Measurements from ENCODE around the gene NOVA2. TPM values are rescaled to one million over a fixed set of nuclear protein-coding genes. Genes with fewer than 3 reads are reported as not detected.

The NOVA2 gene
- total RNA-seq, 1 donor from 2014 or later: 10.7 TPM

DNA sequence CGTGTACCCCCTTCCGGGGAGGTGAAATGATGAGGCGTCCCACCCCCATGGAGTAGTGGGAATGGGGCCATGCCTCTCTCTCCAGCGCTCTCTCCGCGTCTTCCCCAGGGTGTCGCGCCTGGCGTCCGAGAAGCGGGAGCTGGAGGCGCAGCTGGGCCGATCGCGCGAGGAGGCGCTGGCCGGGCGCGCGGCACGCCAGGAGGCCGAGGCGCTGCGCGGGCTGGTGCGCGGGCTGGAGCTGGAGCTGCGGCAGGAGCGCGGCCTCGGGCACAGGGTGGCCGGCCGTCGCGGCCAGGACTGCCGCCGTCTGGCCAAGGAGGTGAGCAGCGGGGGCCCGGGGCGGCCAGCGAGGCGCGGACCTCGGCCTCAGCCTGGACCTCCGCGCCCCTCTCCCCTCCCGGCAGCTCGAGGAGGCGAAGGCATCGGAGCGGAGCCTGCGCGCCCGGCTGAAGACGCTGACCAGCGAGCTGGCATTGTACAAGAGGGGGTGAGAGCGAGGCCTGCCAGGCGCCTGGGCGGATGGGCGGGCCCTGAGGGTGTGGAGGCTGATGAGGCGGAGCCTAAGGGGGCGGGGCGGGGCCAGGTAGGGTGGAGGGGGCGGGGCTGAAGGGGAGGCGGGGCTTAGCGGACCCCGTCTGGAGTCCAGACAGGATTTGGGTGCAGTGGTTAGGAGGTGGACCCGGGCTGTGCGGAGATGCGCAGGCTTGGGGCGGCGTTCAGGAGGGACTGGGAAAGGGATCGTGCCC, 41.4 kb upstream of the NOVA2 start:
- Histone ChIP-seq H3K27ac (ENCODE audit: low read depth, low read length) (no peak overlapping the region), H4K20me1 (ENCODE audit: insufficient read depth, low read length) (peaks cover 53% of the 10 kb centered on the region), H3K36me3 (ENCODE audit: insufficient read depth, low read length) (no peaks in the 10 kb centered on the region), H3K4me2 (ENCODE audit: low read length) (peak overlapping the region; percentile 96), H3K4me3 (ENCODE audit: insufficient read depth, low read depth, low read length) (peak overlapping the region; percentile 23), H3K9ac (ENCODE audit: low read length) (peak overlapping the region; percentile 41), H3K27me3 (ENCODE audit: insufficient read depth, low read length) (peaks cover 11% of the 10 kb centered on the region), H3K79me2 (ENCODE audit: insufficient read depth, low read length) (no peaks in the 10 kb centered on the region), H3K4me1 (ENCODE audit: insufficient read depth, low read length) (peaks cover 17% of the 10 kb centered on the region), H3K9me3 (ENCODE audit: insufficient read depth, low read depth, low read length) (no peaks in the 10 kb centered on the region), H2AFZ (ENCODE audit: low read depth, low read length) (peak overlapping the region; percentile 56)
- TF ChIP-seq, protein P1, sequence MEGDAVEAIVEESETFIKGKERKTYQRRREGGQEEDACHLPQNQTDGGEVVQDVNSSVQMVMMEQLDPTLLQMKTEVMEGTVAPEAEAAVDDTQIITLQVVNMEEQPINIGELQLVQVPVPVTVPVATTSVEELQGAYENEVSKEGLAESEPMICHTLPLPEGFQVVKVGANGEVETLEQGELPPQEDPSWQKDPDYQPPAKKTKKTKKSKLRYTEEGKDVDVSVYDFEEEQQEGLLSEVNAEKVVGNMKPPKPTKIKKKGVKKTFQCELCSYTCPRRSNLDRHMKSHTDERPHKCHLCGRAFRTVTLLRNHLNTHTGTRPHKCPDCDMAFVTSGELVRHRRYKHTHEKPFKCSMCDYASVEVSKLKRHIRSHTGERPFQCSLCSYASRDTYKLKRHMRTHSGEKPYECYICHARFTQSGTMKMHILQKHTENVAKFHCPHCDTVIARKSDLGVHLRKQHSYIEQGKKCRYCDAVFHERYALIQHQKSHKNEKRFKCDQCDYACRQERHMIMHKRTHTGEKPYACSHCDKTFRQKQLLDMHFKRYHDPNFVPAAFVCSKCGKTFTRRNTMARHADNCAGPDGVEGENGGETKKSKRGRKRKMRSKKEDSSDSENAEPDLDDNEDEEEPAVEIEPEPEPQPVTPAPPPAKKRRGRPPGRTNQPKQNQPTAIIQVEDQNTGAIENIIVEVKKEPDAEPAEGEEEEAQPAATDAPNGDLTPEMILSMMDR (IDR thresholded peaks at IDR 0.05; ENCODE audit: insufficient read depth, low read depth, low read length): no peak
- TF ChIP-seq EZH2 (IDR thresholded peaks at IDR 0.05; ENCODE audit: insufficient read depth, low read length): no peak
- Mint-ChIP-seq H3K4me1 (ENCODE audit: low read depth, unreplicated experiment) (peaks cover 4% of the 10 kb centered on the region), H3K4me3 (ENCODE audit: unreplicated experiment) (peak overlapping the region; percentile 70), H3K27ac (ENCODE audit: unreplicated experiment) (no peak overlapping the region), H3K27me3 (ENCODE audit: low read depth, unreplicated experiment) (peaks cover 19% of the 10 kb centered on the region), H3K9me3 (ENCODE audit: unreplicated experiment) (no peaks in the 10 kb centered on the region), H3K36me3 (ENCODE audit: low read depth, unreplicated experiment) (peaks cover 3% of the 10 kb centered on the region)
- no peak for DNase-seq (ENCODE audit: low read depth)
- FAIRE-seq: no peak

DNA sequence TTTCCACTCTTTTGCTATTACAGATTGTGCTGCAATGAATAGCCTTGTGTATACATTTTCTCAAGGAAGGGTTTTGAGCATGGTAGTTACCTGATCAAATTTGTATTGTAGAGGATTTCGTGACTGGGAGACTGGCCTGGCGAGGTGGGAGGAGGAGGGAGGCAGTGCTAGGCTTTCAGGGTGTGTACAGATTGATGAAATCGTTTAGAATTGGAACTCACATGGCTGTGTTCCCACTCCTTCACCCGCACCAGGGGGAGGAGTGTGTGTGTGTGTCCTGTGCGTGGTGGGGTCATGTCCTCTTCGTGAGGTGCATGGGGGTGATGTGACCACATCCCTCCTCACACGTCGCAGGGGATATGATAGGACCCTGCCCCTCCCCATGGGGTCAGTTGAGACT, 40.9 kb upstream of the NOVA2 start:
- DNase-seq (ENCODE audit: low read depth) (no peak), FAIRE-seq (no peak)
- H3K4me1 ChIP-seq (ENCODE audit: insufficient read depth, low read length): peaks cover 17% of the 10 kb centered on the region
- H3K79me2 ChIP-seq (ENCODE audit: insufficient read depth, low read length): no peaks in the 10 kb centered on the region
- TF ChIP-seq, protein P1 (IDR thresholded peaks at IDR 0.05; ENCODE audit: insufficient read depth, low read depth, low read length): no peak
- no peak for TF ChIP-seq EZH2 (IDR thresholded peaks at IDR 0.05; ENCODE audit: insufficient read depth, low read length)
- peaks cover 11% of the 10 kb centered on the region for H3K27me3 ChIP-seq (ENCODE audit: insufficient read depth, low read length)
- H3K27ac Mint-ChIP-seq (ENCODE audit: unreplicated experiment): no peak overlapping the region
- no peak overlapping the region for H3K27ac ChIP-seq (ENCODE audit: low read depth, low read length)
- peaks cover 4% of the 10 kb centered on the region for H3K4me1 Mint-ChIP-seq (ENCODE audit: low read depth, unreplicated experiment)
- H3K4me3 ChIP-seq (ENCODE audit: insufficient read depth, low read depth, low read length): peak overlapping the region; percentile 23
- H3K4me2 ChIP-seq (ENCODE audit: low read length): peak overlapping the region; percentile 81
- peak overlapping the region; percentile 56 for H2AFZ ChIP-seq (ENCODE audit: low read depth, low read length)
- H3K27me3 Mint-ChIP-seq (ENCODE audit: low read depth, unreplicated experiment): peaks cover 22% of the 10 kb centered on the region
- H3K9ac ChIP-seq (ENCODE audit: low read length): peak overlapping the region; percentile 41
- peaks cover 3% of the 10 kb centered on the region for H3K36me3 Mint-ChIP-seq (ENCODE audit: low read depth, unreplicated experiment)
- no peaks in the 10 kb centered on the region for H3K36me3 ChIP-seq (ENCODE audit: insufficient read depth, low read length)
- H3K4me3 Mint-ChIP-seq (ENCODE audit: unreplicated experiment): peak overlapping the region; percentile 54
- H3K9me3 Mint-ChIP-seq (ENCODE audit: unreplicated experiment): no peaks in the 10 kb centered on the region
- no peaks in the 10 kb centered on the region for H3K9me3 ChIP-seq (ENCODE audit: insufficient read depth, low read depth, low read length)
- peaks cover 52% of the 10 kb centered on the region for H4K20me1 ChIP-seq (ENCODE audit: insufficient read depth, low read length)

All from astrocyte (in vitro differentiated cells and primary cell).